ENCODE data around the gene ESR2.

ESR2 gene

GRCh38 chr14:64098120-64098519 lies 196.1 kb downstream of the ESR2 start:
- Histone ChIP-seq H3K4me1 (peaks cover 0 to 15% (median 0%) of the 10 kb centered on the region in 4 donors), H3K27me3 (no peaks in the 10 kb centered on the region), H3K36me3 (peaks cover 16 to 59% (median 26%) of the 10 kb centered on the region in 3 donors), H3K9me3 (no peaks in the 10 kb centered on the region), H3K4me3 (no peak overlapping the region), H3K27ac (no peak overlapping the region)
- intact Hi-C loops (cut with DNase I; ENCODE audit: low total_unique reads) = no loop called here
- DNase-seq = no peak
- TF ChIP-seq CTCF (IDR thresholded peaks at IDR 0.05) = no peak

- Histone ChIP-seq H3K4me1 (peaks cover 0 to 15% (median 0%) of the 10 kb centered on the region in 4 donors), H3K27me3 (no peaks in the 10 kb centered on the region), H3K36me3 (peaks cover 16 to 48% (median 38%) of the 10 kb centered on the region in 3 donors), H3K9me3 (no peaks in the 10 kb centered on the region), H3K27ac (peak overlapping the region in 1 of 2 donors; percentile 25), H3K4me3 (no peak overlapping the region)
- intact Hi-C loops (cut with DNase I; ENCODE audit: low total_unique reads) = no loop called here
- no peak for TF ChIP-seq CTCF (IDR thresholded peaks at IDR 0.05)
- no peak for DNase-seq
Observed at GRCh38 chr14:64095620-64096019, 198.6 kb downstream of the ESR2 start.

DNA sequence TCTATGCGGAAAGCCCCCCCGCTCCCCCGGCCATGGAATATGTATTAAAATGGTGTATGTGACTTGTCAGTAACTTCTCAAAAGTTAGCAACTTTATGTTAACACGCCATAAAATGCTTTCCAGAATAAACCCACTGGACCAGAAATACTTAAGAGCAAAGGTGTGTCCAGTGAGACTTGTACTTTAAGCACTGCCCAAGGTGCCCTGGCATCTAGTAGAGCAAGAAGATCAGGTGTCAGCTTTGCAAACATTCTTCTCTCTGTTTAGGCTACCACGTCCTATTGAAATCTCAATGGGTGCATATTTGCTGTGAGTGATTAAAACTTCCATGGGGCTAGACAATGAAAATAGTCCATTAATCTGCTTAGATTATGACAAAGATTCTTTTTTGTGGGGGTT lies 201.2 kb downstream of the ESR2 start:
- Histone ChIP-seq H3K4me1 (peaks cover 0 to 15% (median 0%) of the 10 kb centered on the region in 4 donors), H3K4me3 (no peak overlapping the region), H3K9me3 (no peaks in the 10 kb centered on the region), H3K27ac (no peak overlapping the region), H3K36me3 (peaks cover 19 to 53% (median 43%) of the 10 kb centered on the region in 3 donors), H3K27me3 (no peaks in the 10 kb centered on the region)
- no peak for DNase-seq
- intact Hi-C loops (cut with DNase I; ENCODE audit: low total_unique reads) = no loop called here
- TF ChIP-seq CTCF (IDR thresholded peaks at IDR 0.05) = no peak

GRCh38 chr14:64092338-64092737 lies 201.8 kb downstream of the ESR2 start:
- Histone ChIP-seq H3K4me3 (no peak overlapping the region), H3K9me3 (no peaks in the 10 kb centered on the region), H3K4me1 (peaks cover 0 to 15% (median 0%) of the 10 kb centered on the region in 4 donors), H3K36me3 (peaks cover 15 to 52% (median 44%) of the 10 kb centered on the region in 3 donors), H3K27ac (no peak overlapping the region), H3K27me3 (no peaks in the 10 kb centered on the region)
- DNase-seq = no peak
- intact Hi-C loops (cut with DNase I; ENCODE audit: low total_unique reads) = no loop called here
- no peak for TF ChIP-seq CTCF (IDR thresholded peaks at IDR 0.05)

GRCh38 chr14:64091217-64091616 lies 203.0 kb downstream of the ESR2 start:
- TF ChIP-seq CTCF (IDR thresholded peaks at IDR 0.05) = no peak
- intact Hi-C loops (cut with DNase I; ENCODE audit: low total_unique reads) = no loop called here
- Histone ChIP-seq H3K27ac (no peak overlapping the region), H3K4me1 (peaks cover 0 to 10% (median 0%) of the 10 kb centered on the region in 4 donors), H3K36me3 (peaks cover 15 to 43% (median 39%) of the 10 kb centered on the region in 3 donors), H3K27me3 (no peaks in the 10 kb centered on the region), H3K9me3 (no peaks in the 10 kb centered on the region), H3K4me3 (no peak overlapping the region)
- no peak for DNase-seq

DNA sequence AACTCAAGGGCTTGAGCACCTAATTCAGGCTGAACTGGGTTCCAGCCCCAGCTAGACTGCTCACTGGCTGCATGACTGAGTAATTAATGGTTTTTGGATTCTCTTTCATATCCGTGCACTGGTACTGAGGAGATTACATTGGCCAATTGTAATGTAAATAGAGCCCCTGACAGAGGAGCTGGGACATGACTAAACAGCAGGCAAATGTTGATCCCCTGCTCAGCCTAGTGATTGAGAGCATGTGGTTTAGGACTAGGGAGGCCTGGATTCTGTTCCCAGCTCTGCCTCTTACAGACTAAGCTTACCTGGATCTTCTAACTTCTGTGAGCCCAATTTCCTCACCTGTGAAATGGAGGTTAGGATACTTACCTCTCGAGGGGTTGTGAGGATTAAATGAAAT lies 204.3 kb downstream of the ESR2 start:
- Histone ChIP-seq H3K9me3 (no peaks in the 10 kb centered on the region), H3K36me3 (peaks cover 15 to 41% (median 36%) of the 10 kb centered on the region in 3 donors), H3K4me3 (no peak overlapping the region), H3K27me3 (no peaks in the 10 kb centered on the region), H3K4me1 (peaks cover 0 to 3% (median 0%) of the 10 kb centered on the region in 4 donors), H3K27ac (no peak overlapping the region)
- no peak for TF ChIP-seq CTCF (IDR thresholded peaks at IDR 0.05)
- intact Hi-C loops (cut with DNase I; ENCODE audit: low total_unique reads) = no loop called here
- no peak for DNase-seq

Data from tibial artery (tissue), 4 donors.